Measurements from ENCODE around the gene FUZ.

GRCh38 chr19:49829721-49830120, 16.6 kb upstream of the FUZ start:
- TF ChIP-seq, protein P1, sequence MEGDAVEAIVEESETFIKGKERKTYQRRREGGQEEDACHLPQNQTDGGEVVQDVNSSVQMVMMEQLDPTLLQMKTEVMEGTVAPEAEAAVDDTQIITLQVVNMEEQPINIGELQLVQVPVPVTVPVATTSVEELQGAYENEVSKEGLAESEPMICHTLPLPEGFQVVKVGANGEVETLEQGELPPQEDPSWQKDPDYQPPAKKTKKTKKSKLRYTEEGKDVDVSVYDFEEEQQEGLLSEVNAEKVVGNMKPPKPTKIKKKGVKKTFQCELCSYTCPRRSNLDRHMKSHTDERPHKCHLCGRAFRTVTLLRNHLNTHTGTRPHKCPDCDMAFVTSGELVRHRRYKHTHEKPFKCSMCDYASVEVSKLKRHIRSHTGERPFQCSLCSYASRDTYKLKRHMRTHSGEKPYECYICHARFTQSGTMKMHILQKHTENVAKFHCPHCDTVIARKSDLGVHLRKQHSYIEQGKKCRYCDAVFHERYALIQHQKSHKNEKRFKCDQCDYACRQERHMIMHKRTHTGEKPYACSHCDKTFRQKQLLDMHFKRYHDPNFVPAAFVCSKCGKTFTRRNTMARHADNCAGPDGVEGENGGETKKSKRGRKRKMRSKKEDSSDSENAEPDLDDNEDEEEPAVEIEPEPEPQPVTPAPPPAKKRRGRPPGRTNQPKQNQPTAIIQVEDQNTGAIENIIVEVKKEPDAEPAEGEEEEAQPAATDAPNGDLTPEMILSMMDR (IDR thresholded peaks at IDR 0.05): no peak
- TF ChIP-seq POLR2A (IDR thresholded peaks at IDR 0.05) (no peak), EP300 (IDR thresholded peaks at IDR 0.05) (no peak)

Measured in upper lobe of left lung (tissue), 4 donors.